ENCODE results near the gene SETBP1.

The SETBP1 gene

DNA sequence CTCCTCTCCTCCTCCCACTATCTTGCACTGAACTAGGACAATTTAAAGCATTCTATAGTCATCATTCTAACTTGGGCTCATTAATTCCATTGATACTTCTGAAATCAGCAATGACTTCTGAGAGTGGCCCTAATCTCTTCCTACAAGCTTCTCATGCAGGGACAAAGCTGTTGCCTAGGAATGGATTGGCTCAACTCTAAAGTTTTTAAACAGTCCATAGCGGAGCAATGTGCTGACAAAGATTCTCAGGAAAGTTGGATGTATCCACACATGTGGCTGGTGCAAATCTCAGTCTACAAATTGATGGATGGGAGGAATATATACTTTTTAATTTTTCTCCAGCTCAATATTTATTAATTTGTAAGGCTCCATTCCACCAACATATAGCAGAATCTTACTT lies 388.9 kb downstream of the SETBP1 start:
- no peaks in the 10 kb centered on the region for H3K27me3 ChIP-seq (replicated peaks)

DNA sequence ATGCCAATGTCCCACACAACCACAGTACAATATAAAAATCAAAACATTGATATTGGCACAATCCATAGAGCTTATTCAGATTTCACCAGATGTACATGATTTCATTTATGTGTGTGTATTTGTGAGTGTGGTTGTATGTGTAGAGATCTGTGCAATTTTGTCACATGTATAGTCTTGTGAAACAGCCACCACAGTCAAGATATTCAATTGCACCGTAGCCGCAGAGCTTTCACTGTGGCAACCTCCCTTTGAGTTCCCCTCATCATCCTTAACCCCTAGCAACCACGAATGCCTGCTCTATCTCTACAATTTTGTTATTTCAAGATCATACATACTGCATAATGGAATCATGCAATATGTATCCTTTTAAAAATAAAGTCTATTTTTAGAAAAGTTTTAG lies 391.3 kb downstream of the SETBP1 start:
- Histone ChIP-seq H3K4me3 (ENCODE audit: low read depth, low read length) (no peak overlapping the region), H3K36me3 (replicated peaks) (no peaks in the 10 kb centered on the region), H3K27me3 (replicated peaks) (no peaks in the 10 kb centered on the region), H3K27ac (no peak overlapping the region)
- in situ Hi-C loops (cut with HindIII; ENCODE audit: low pct_ligation_motif_present, low sequenced_read_pairs) = no loop called here
- DNase-seq = peak; percentile 25
- no peak for TF ChIP-seq CTCF (IDR thresholded peaks at IDR 0.05; ENCODE audit: low read depth, low read length, missing control alignments)

More for the DNA sequence above, 388.9 kb downstream of the SETBP1 start:
- DNase-seq = no peak
- Histone ChIP-seq H3K4me3 (ENCODE audit: low read depth, low read length) (no peak overlapping the region), H3K27ac (no peak overlapping the region), H3K36me3 (replicated peaks) (no peaks in the 10 kb centered on the region)
- in situ Hi-C loops (cut with HindIII; ENCODE audit: low pct_ligation_motif_present, low sequenced_read_pairs) = no loop called here
- TF ChIP-seq CTCF (IDR thresholded peaks at IDR 0.05; ENCODE audit: low read depth, low read length, missing control alignments) = no peak

DNA sequence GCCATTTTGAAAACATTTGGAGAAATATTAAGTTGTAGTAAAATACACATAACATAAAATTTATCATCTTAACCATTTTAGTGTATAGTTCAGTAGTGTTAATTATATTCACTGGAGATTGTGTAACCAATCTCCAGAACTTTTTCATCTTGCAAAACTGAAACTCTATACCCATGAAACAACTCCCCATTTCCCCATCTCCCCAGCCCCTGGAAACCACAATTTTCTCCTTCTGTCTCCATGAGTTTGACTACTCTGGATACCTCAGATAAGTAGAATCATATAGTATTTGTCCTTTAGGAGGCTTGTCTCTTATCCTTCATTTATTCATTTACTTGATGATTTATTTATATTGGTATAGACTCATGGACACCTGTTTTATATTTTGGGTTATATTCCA lies 392.9 kb downstream of the SETBP1 start:
- Histone ChIP-seq H3K36me3 (replicated peaks) (no peaks in the 10 kb centered on the region), H3K4me3 (ENCODE audit: low read depth, low read length) (no peak overlapping the region), H3K27ac (no peak overlapping the region), H3K27me3 (replicated peaks) (no peaks in the 10 kb centered on the region)
- TF ChIP-seq CTCF (IDR thresholded peaks at IDR 0.05; ENCODE audit: low read depth, low read length, missing control alignments) = no peak
- in situ Hi-C loops (cut with HindIII; ENCODE audit: low pct_ligation_motif_present, low sequenced_read_pairs) = no loop called here
- DNase-seq = no peak

GRCh38 chr18:45081566-45082181 lies 401.0 kb downstream of the SETBP1 start:
- peak; percentile 7 for DNase-seq
- Histone ChIP-seq H3K27ac (no peak overlapping the region), H3K36me3 (replicated peaks) (no peaks in the 10 kb centered on the region), H3K27me3 (replicated peaks) (no peaks in the 10 kb centered on the region), H3K4me3 (ENCODE audit: low read depth, low read length) (no peak overlapping the region)
- TF ChIP-seq CTCF (IDR thresholded peaks at IDR 0.05; ENCODE audit: low read depth, low read length, missing control alignments) = no peak
- in situ Hi-C loops (cut with HindIII; ENCODE audit: low pct_ligation_motif_present, low sequenced_read_pairs) = no loop called here

GRCh38 chr18:45083226-45083855 lies 402.7 kb downstream of the SETBP1 start:
- no peak for TF ChIP-seq CTCF (IDR thresholded peaks at IDR 0.05; ENCODE audit: low read depth, low read length, missing control alignments)
- no peaks in the 10 kb centered on the region for H3K27me3 ChIP-seq (replicated peaks)
- in situ Hi-C loops (cut with HindIII; ENCODE audit: low pct_ligation_motif_present, low sequenced_read_pairs) = no loop called here
- no peak overlapping the region for H3K4me3 ChIP-seq (ENCODE audit: low read depth, low read length)
- no peak overlapping the region for H3K27ac ChIP-seq
- DNase-seq = no peak
- no peaks in the 10 kb centered on the region for H3K36me3 ChIP-seq (replicated peaks)

DNA sequence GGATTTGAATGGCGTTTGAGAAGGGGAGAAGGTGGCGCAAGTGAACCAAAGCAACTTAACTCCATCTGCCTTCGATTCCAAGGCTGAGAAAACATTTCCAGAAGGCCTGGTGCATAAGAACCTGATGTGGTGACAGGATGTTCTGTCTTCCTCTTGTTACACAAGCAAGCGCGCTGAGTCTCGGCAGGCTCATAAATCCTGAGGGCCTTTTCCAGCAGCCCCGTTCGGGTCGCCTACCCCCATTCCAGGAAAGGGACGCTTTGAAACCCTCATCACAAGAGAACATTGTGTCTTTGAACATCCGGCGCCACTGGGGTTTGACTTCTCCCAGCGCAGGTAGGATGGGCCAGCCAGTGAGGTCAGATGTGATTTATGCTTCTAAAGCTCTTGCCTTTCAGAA lies 403.5 kb downstream of the SETBP1 start:
- no peaks in the 10 kb centered on the region for H3K27me3 ChIP-seq (replicated peaks)
- no peak overlapping the region for H3K27ac ChIP-seq
- DNase-seq = no peak
- no peak for TF ChIP-seq CTCF (IDR thresholded peaks at IDR 0.05; ENCODE audit: low read depth, low read length, missing control alignments)
- no peaks in the 10 kb centered on the region for H3K36me3 ChIP-seq (replicated peaks)
- in situ Hi-C loops (cut with HindIII; ENCODE audit: low pct_ligation_motif_present, low sequenced_read_pairs) = no loop called here
- no peak overlapping the region for H3K4me3 ChIP-seq (ENCODE audit: low read depth, low read length)
